ENCODE data around the gene PNO1.

The PNO1 gene

DNA sequence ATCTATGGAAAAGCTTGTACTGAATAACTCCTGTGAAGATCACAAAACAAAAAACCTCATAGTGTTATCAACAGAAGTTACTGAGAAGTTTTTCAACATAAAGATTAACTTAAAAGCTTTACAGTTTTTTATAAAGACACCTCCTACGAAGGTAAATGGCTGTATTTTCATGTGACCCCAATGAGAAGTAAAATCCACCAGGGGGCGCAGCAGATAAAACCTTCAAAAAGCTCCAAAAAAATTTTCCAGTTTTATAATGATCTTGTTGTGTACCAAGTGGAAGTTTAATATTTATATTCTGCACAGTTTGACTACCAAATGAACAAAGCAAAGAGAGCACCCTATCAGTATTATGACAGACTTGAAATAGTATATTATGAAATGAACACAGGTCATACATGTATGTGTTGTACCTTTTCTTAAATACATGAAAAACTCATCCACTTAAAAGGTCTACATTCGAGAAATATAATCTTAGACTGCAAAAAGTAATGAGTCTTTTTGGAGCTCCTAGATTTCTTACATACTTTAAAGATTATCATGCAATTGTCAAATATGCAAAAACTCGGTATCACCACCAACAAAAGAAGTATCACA, 38.5 kb downstream of the PNO1 start:
- no peak for DNase-seq

DNA sequence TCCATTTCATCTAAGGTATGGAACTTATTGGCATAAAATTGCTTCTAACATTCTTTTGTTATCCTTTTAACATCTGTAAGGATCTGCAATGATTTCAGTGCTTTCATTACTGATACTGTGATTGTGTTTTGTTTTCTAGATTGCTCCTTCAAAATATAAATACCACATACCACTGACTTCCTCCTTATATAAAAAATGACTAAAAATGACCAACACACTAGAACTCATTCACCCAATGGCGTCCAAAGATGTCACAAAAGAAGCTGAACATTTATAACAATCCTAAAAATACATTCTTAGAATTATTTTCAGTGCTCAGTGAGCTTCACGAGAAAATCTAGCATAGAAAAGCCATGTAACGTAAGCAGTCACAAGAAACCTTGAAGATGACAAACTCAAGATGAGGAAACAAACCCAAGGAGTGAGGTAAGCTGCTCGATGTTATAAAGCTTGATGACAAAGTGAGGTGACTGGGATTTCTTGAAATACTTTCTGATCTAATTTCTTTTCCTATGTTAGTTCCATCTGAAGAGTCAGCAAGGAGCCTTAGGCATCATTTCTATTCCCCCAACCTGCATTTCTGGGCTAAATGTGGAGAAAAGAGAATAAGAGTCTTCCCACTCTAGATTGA, 42.6 kb downstream of the PNO1 start:
- no peak for DNase-seq

DNA sequence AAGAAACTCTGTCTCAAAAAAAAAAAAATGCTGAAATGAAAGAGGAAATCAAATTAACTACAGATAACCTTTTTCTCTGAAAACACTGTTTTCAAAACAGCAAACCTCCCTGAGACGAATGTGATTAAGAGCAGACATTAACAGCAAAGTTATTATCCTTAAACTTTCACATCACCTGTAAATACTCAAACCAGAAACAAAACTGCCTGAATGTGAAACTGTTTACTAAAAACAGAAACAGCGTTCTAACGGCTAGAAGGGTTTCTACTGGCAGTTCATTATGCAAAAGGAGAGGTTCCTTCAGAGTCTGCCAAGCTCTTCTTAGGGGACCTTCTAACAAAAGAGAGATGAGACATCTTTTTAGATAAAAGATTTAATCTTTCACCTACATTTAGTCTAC, 45.9 kb downstream of the PNO1 start:
- no peak for DNase-seq

DNA sequence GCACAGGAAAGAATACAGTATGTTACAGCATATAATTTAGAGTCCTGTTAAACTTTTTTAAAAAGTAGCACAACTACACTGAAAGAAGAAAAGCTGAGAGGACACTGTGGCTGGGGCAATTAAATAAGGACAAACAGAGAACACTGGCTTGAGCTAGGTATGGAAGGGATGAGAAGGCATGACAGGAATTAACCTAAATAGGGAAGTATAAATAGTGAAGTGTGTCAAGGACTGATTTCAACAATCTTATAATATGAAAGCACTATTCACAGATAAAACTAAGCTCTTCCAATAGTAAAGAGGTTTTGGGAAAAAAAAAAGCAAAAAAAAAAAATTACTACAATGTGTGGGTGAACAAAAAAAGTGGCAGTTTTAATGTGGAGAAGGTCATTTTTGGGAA, 49.1 kb downstream of the PNO1 start:
- no peak for DNase-seq

DNA sequence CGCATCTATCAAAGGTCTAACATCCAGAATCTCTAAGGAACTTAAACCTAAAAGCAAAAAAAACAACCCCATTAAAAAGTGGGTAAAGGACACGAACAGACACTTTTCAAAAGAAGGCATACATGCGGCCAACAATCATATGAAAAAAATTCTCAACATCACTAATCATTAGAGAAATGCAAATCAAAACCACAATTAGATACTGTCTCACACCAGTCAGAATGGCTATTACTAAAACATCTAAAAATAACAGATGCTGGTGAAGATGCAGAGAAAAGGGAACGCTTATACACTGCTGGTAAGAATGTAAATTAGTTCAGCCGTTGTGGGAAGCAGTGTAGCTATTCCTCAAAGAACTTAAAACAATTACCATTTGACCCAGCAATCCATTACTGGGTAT, 56.7 kb downstream of the PNO1 start:
- no peak for DNase-seq

DNA sequence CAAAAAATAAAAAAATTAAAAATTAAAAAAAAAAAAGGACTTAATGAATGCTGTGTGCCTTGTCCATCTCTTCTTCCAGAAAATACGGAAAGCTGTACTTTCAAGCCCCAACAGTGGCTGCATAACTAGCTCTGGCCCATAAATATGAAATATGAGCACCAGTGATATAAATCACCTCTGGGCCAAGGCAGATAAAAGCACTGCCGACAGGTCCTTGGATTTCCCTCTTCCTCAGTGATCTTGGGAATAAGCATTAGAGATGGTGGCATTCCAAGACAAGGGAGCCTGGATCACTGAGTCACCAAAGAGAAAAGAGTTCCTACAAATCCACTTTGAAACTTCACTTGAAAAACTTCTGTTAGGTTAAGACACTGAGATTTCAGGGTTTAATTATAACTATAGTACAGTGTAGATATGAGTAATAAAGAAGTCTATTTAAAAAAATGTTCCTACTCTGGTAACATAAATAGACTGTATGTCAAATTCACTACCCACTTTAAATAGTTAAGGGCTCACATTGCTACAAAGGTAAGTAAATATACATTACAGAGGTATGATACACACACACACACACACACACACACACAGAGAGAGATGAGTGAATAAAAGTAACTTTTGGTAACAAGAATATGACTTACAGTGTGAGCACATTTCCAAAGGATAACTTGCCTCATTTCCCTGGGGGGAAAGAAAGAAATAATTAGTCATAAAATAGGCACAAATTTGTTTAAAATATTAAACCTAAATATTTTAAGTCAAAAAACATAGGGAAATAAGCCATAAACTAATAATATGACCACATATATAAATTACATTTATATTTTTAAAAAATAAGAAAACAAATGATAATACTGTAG, 59.0 kb downstream of the PNO1 start:
- no peak for DNase-seq

DNA sequence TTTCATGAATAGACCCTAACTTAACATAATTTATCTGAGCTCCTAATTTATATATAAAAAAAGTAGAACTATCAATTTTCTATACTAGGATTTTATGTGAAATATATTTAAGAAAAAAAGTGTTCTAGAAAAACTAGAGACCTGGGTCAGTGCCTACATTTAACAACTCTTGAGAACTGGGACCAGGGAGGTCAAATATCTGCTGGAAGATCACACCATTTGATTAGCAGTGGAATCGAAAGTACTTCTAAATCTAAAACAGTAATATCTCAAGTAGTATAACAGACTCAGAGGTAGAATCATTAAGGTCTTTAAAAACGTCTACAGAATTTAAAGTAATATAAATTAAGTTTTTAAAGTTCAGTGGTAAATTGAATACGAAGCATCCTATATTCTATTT, 60.0 kb downstream of the PNO1 start:
- DNase-seq = no peak

DNA sequence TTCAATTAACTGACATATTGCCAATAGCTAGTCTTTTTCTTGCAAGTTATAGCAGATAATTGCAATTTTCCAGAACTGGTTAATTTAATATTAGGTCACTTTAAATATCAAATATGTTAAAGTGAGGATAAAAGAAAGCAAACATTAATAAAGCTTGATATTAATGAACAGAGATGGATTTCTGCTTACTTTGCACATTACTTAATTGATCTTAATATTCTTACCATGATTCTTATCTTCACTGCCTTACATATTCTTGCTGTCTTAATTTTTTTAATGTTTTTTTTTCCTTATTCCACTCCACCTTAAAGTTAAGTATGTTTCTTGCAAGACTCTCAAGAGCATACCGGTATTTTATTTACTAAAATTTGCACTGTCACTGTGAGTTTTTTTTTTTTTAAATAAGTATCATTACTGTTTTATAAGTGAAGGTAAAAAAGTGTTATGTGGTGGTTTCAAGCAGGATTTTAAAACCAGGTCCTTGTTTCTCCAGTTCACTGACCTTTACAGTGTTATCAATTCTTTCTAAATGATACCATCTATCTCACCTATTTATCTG, 60.7 kb downstream of the PNO1 start:
- DNase-seq = no peak

DNA sequence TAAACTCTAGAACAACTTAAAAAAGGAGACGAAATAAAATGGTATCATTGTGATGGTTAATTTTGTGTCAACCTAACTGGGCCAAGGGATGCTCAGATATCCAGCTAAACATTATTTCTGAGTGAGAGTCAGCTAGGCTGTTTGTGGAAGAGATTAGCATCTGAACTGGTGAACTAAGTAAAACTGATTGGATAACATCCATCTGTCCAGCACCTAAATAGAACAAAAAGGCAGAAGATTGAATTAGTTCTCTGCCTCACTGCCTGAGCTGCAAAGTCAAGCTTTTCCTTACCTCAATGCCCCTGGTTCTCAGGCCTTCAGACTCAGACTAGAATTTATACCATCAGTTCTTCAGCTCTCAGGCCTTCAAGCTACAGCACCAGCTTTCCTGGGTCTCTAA, 64.6 kb downstream of the PNO1 start:
- no peak for DNase-seq

DNA sequence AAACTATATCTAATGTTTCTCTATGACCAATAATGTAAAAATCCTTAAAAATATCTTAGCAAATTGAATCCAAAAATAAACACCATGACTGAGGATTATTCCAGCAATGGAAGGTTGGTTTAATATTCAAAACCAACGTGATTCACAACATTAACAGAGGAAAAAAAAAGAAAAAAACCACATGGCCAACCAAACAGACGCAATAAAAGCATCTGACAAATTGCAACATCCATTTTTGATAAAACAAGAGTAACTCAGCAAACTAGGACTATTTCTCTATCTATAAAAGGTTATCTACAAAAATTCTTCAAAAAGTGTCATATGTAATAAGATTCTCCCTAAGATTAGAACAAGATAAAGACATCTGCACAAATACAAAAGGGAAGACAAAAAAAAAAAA, 65.7 kb downstream of the PNO1 start:
- no peak for DNase-seq

DNA sequence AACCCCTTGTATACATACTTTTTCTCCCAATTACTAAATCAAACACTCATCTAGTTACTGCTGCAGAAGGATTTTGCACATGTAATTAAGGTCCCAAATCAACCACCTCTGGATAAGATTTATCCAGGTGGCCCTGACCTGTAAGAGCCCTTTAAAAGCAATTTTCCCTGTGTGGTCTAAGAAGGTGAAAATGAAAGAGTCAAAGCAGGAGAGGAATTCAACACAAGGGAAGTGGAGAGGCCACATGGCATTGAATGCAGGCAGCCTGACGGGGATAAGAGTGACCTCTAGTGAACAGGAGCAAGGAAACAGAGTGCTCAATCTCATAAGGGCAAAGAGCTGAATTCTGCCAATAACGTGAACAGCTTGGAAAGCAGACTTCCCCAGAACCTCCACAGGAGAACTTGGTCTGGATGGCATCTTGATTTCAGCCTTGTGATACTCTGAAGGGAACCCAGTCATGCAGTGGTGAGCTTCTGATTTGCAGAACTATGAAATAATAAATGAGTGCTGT, 67.5 kb downstream of the PNO1 start:
- no peak for DNase-seq

Measured in left hindlimb (tissue), 1 donor.